GM21576 (cell line): Measurements from ENCODE around the gene CFHR1.

ENCODE experiments used
- ATAC-seq: cut with Tn5 transposase; IDR thresholded peaks from one replicate; pipeline ENCODE4 v1.9.1; 2021; ENCODE audit warnings: mild to moderate bottlenecking, moderate library complexity; ENCODE audit not compliant: unreplicated experiment

CFHR1 gene

GRCh38 chr1:196875935-196876334, 56.4 kb downstream of the CFHR1 start:
- no peak for ATAC-seq

- no peak for ATAC-seq
Measured at GRCh38 chr1:196877964-196878363, 58.4 kb downstream of the CFHR1 start.
